ENCODE results near the gene UQCRC2. TPM values are rescaled to one million over a fixed set of nuclear protein-coding genes. Genes with fewer than 3 reads are reported as not detected.

The UQCRC2 gene
- total RNA-seq, result 196 and 202 TPM in 2 replicates

GRCh38 chr16:21952793-21953540, at the start of gene UQCRC2:
Gene UQCRC2, plus strand, starts transcription at chr16:21953361. Its CDS starts 63 bp downstream, at chr16:21953424.

GRCh38 chr16:22007509-22008214, 54.5 kb downstream of the UQCRC2 start, which contains the start of gene MOSMO:
Gene MOSMO, plus strand, starts transcription at chr16:22008111. Its CDS starts 191 bp downstream, at chr16:22008302.

Other genes starting within 250 kb of the UQCRC2 start
- 22.9 and 37.3 TPM in 2 replicates for gene NPIPB4, start 95.6 kb upstream of the UQCRC2 start, total RNA-seq
- gene PDZD9, start 47.8 kb downstream of the UQCRC2 start, total RNA-seq, result not detected in 2 replicates
- gene MOSMO, start 54.8 kb downstream of the UQCRC2 start, total RNA-seq, result 13.6 and 14.8 TPM in 2 replicates
- 0.18 TPM in 1 of 2 replicates, not detected in the other for gene VWA3A, start 139.2 kb downstream of the UQCRC2 start, total RNA-seq
- gene SDR42E2, start 209.1 kb downstream of the UQCRC2 start, total RNA-seq, result not detected in 2 replicates

All from smooth muscle cell of the umbilical artery (primary cell).